CD4-positive, alpha-beta T cell treated with Interleukin-21 for 1 hour (primary cell): ENCODE data around the gene CTNNAL1.
"Not testable (repeated sequence)": the region's sequence is repeated elsewhere in the genome, so short reads cannot be mapped to it uniquely, and the experiment has no call there.

ENCODE experiments used
- DNase-seq: peaks from one replicate; pipeline ENCODE4 v3.0.0-alpha.2; 2020

CTNNAL1 gene

GRCh38 chr9:109012876-109013678 is at the start of gene CTNNAL1:
Gene CTNNAL1, minus strand, starts transcription at chr9:109013499. Its CDS starts 57 bp downstream, at chr9:109013442.
- peak; percentile 92 for DNase-seq

- no peak for DNase-seq
Measured at GRCh38 chr9:109062543-109062942, 49.2 kb upstream of the CTNNAL1 start.

GRCh38 chr9:109060191-109060590 is 46.9 kb upstream of the CTNNAL1 start:
- DNase-seq, result no peak

- DNase-seq, result not testable (repeated sequence)
Measured at GRCh38 chr9:109053121-109053520, 39.8 kb upstream of the CTNNAL1 start.

- DNase-seq, result no peak
Measured at GRCh38 chr9:109052416-109052815, 39.1 kb upstream of the CTNNAL1 start.

- DNase-seq, result no peak
Measured at GRCh38 chr9:109051733-109052132, 38.4 kb upstream of the CTNNAL1 start.

GRCh38 chr9:109050444-109050843 is 37.1 kb upstream of the CTNNAL1 start:
- DNase-seq, result no peak

GRCh38 chr9:109048822-109049221 is 35.5 kb upstream of the CTNNAL1 start:
- DNase-seq, result no peak

- DNase-seq, result no peak
Measured at GRCh38 chr9:109047259-109047658, 34.0 kb upstream of the CTNNAL1 start.

GRCh38 chr9:109046346-109046745 is 33.0 kb upstream of the CTNNAL1 start:
- no peak for DNase-seq

- DNase-seq, result no peak
Measured at GRCh38 chr9:109043578-109043977, 30.3 kb upstream of the CTNNAL1 start.

GRCh38 chr9:109040571-109040970 is 27.3 kb upstream of the CTNNAL1 start:
- no peak for DNase-seq

- no peak for DNase-seq
Measured at GRCh38 chr9:109039539-109039938, 26.2 kb upstream of the CTNNAL1 start.

GRCh38 chr9:109037946-109038715 is 24.8 kb upstream of the CTNNAL1 start:
- no peak for DNase-seq

- DNase-seq, result no peak
Measured at GRCh38 chr9:109036744-109037680, 23.7 kb upstream of the CTNNAL1 start.

- DNase-seq, result no peak
Measured at GRCh38 chr9:109035684-109036423, 22.6 kb upstream of the CTNNAL1 start.

- DNase-seq, result no peak
Measured at GRCh38 chr9:109033941-109034700, 20.8 kb upstream of the CTNNAL1 start.

- DNase-seq, result no peak
Measured at GRCh38 chr9:109031241-109031640, 17.9 kb upstream of the CTNNAL1 start.

- no peak for DNase-seq
Measured at GRCh38 chr9:109030426-109030825, 17.1 kb upstream of the CTNNAL1 start.

GRCh38 chr9:109028457-109028856 is 15.2 kb upstream of the CTNNAL1 start:
- DNase-seq, result no peak

GRCh38 chr9:109027176-109027575 is 13.9 kb upstream of the CTNNAL1 start:
- no peak for DNase-seq
